GM18519 (cell line): Measurements from ENCODE around the gene WIPF2.

Experiments
- ATAC-seq: cut with Tn5 transposase; IDR thresholded peaks from one replicate; pipeline ENCODE4 v1.9.1; 2021; ENCODE audit warnings: mild to moderate bottlenecking, moderate library complexity; ENCODE audit not compliant: unreplicated experiment, low FRiP score

The WIPF2 gene

DNA sequence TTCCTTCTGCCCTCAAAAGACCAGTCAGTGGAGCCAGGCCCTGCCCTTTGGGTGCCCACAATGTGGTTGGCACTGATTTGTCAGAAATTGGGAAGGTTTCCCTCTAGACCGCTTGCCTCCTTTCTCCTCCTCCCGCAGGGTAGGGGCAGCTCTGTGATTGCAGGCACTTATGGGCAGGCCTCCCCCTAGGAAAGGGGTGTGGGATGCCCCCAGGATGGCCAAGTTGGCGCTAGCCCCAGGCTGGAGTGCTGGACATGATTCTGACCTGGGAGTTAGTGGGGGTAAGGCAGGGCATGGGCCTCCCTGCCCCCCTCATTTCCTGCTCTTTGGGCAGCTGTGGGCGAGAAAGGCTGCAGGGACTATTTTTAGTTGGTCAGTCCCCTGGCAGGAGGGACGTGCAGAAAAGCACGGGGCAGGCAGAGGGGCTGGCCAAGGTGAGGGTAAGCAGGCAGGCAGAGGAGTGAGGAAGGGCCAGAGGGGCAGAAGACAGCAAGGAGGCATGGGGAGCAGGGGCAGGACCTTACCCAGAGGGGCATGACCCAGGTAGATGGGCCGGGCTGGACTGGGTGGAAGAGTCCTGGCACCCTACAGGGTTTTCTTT, 93.1 kb downstream of the WIPF2 start:
- no peak for ATAC-seq

DNA sequence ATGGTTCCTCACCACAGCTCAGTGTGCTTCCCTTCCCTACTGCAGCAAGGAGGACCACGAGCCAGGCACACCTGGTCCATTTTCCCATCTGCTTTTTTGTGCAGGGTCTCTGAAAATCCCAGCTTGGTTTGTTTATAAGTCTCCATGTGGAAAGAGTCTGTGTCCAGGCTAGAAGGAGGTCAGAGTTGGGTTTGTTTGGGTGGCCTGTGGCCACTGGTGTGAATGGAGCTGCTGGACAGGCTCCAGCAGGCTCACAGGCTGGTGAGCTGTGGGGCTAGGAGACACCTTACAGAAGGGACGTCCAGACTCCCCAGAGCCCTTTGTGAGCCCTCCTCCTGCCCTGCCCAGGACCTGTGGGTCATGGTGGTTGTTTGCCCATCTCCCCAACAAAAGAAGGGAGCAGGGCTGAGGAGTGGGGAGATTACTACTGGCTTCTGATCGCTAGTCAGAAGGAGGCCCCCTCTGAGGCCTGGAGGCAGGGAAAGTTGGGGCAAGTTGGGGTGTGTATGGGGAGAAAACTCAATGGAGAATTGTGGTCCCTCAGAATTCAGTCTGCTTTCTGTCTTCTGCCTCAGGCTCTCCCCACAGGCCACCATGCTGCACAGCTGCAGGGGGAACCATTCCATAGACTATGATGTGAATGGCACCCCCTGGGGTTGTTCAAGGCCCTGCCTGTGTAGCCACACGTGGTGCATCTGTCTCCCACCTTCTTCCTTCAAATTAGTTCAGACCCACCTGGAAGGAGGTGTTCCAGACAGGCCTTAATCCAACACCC, 94.0 kb downstream of the WIPF2 start:
- no peak for ATAC-seq

DNA sequence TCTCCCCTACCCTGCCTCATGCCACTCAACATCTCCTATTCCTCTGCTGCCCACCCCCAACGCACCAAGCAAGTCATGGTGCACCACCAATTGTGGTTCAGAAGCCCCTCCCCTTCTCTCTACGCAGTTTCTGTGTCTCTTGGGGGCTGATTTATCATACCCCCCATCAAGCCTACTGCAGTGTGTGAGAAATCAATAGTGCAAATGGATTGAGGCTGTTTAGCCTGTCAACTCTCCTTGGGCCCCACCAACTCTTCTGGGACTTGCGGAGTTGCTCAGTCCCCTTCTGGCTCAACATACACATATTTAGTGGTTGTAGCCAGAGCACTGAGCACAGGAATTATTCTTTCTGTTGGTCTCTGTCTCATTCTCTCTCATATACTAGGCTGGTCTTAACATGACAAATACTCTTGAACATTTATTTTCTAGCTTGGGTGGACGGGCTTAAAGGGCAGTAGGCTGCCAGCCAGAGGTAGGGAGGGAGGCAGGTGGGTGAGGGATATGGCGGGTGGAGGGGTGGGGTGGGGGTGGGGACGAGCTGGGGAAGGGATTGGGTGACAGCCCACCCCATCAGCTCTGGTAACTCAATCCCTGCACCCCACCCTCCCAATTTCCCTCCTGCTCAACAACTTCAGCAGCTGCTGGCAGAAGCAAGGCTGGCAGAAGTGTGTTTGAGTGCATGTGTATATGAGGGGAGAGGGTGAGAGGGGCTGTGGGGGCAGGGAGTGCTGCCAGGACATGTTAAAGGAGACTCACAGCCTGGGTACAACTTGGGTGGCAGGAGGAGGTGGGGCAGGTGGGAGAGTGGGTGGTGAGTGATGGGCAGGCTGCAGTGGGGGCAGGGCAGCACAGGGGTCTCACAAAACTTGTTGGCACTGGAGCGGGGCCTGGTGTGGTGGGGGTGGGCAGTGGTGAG, 94.8 kb downstream of the WIPF2 start:
- ATAC-seq: no peak

DNA sequence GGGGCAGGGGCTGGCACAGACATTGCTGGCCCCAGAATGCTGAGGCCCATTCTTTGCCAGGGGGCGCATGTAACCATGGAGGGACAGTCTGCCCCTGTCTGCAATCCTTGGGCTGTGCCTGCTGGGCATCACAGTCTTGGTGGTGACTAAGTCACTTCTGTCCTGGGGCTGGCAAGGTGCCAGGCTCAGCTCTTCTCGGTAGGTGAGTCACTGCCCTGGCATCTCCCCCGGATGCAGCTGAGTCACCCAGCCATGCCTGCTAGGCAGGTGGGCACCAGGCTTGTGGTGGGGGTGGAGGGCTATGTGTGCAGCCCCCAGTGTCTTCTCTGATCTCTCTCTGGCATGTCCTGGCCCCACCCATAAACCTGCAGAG, 95.5 kb downstream of the WIPF2 start:
- no peak for ATAC-seq

DNA sequence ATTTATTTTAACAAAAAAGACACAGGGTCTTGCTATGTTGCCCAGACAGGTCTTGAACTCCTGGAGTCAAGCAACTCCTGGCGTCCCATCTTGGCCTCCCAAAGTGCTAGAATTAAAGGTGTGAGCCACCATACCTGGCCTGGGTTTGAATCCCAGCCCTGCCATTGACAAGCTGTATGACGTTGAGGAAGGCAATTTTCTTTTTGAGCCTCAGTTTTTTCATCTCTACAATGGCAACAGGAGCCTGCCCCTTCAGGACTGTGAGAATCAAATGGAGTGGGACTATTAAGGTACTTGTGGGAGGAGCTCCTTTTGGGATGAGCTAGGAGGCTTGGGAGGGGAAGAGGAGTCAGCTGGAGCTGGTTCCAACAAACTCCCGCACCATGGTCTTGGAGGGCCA, 96.1 kb downstream of the WIPF2 start:
- ATAC-seq: no peak

DNA sequence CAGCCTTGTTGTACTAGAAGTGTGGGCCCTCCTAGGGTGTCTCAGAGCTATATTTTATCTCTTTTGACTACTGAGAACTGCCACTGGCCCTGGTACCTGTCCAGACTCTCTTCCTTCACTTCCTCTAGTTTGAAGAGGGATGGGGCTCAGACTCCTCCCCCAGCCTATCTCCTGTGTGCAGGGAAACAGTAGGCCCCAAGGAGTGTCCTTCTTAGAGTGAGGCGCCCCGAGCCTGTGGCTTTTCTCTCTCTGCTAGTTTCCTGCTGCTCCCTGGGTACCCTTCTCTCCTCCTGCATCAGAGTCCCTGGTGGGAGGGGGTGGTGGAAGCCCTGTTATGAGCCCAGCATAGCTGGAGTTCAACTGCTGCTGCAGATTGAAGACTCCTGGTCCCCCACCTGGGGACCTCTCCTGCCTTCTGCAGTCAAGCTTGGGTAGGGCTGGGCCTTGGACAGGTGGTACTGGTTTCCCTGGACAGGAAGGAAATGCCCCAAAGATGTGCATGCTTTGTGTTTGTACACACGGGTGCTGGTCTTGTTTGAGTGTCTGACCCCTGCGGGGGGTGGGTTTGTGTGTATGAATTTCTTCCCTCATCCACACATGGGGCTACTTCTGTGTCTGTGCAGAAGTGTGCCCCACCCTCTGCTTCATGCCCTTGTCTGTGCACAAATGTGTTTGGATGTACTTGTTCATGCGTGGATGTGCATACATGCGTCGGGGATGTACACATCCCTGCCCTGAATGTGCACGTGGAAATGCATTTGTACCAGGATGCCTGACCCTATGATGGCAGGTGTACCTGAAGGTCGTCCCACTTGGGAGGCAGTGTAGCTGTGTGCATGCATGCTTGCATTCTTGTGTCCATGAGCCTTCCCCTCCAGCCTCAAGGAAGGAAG, 96.8 kb downstream of the WIPF2 start:
- no peak for ATAC-seq

DNA sequence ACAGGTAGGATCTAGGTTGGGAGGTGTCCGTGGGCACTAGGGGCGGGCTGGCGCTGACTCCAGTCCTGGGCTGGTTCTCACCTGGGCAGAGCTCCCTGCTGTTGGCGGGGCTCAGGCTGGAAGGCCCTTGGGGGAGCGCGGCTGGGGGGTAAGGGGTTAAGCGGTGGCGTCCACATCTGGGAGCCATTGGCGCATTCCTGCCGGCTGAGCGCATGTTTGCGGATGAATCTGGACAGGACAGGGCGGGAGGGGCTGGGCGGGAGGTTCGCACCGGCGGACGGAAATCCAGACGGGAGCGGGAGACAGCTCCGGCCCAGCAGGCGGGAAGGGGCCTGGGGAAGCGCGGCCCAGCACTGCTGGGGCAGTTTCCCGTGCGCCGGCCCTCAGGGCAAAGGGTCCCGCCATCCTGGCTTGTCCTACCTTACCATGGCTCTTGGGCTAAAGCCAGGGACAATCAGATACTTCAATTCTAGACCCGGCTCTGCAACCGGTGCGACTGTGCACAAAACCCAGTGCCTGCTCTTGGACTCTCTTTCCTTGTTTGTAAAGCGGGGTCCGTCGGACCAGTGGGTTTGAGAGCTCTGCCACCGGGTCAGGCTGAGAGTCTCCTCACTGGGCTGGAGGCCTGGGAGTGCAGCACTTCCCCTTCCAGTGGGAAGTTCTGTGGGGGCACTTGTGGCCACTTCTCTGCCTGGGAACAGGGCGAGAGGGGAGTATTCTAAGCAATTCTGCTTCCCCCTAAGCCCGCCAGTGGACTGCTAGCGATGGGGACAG, 97.7 kb downstream of the WIPF2 start:
- ATAC-seq: no peak

DNA sequence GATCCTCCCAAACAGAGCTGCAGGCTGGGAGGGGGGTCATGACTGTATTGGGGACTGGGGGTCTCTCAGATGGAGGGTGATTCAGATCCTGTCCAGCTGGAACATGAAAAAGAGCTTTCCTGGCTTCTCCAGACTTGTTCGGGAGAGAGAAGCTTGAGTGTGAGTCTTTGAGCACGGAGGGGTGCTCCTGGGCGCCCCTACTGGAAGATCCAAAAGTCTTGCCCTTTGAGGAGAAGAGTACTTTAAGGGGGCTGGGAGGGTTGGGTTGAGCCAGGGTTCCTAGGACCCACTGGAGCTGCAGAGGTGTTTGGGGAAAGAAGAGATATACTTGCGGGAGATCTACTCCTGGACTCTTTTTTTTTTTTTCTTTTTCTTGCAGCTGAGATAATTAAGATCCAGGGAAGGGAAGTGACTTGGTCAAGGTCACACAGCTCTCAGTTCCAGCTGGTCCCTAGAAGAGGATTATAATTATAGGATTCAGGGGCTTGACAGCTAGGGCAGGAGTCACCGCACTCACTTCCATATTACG, 98.3 kb downstream of the WIPF2 start:
- ATAC-seq: no peak

DNA sequence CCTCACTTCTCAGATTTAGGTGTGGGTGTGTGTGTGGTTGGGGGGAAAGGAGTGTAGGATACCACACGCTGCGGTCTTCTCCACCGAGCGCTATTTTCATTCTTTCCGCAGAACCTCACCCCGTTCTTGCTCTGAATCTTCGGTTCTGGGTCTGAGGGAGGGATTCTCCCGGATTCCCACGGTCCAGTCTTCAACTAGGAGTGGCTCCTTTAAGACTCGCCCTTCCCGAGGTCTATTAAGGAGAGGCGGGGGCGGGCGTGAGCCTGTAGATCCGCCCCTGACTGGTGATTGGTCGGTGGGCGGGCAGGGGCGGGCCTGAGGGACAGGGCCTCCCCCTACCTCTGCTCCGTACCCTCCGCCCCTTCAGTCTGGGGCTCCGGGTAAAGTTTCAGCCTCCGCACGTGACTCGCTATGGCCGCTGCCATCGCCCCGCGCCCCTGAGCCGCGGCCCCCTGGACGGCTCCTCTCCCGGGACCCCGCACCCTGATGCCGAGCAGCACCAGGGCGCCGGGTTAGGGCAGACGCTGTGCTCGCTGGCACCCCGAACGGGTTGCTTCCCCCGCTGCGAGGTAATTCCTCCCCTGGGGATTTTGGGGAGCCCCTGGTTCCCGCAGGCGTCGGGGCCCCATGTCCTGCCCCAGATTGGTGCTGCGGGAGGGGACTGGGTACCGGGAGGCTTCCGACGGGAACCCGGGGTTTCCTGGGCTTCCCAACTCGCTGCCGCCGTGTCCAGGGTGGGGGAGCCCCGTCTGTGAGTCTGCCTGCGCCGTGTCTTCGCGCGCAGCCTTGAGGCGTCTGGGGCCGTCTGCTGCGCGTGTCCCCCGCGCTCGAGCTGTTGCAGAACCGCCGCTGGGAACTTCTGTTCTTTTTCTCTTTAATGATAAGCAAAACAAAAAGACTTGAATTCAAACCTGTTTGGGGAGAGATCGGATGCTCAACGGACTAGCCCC, 99.1 kb downstream of the WIPF2 start:
- peak; percentile 40 for ATAC-seq

DNA sequence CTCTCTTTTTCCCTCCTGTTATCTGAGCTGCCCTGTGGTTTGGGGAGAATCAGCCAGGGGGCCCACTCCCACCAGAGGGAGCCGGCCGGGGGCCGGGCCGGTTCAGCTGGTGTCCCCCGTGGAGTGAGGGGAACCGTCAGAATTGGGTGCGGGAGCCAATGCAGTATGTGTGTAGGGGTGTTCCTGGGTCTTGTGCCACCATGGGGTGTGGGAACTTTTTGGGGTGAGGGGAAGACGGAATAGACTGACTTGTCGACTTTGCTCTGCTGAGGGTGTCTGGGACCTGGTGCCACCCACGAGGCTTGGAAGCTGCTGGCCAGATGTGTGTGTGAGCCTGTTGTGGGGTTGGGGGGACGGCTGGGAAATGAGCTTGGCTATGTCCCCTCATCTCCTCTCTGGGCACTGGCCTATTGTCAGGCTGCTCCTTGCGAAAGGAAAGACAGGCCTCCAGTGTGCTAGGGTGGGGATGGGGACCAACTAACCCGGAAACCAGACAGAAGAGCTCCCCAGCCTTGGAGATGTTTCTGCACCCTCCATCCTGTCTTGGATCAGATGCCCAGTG, 99.8 kb downstream of the WIPF2 start:
- no peak for ATAC-seq

DNA sequence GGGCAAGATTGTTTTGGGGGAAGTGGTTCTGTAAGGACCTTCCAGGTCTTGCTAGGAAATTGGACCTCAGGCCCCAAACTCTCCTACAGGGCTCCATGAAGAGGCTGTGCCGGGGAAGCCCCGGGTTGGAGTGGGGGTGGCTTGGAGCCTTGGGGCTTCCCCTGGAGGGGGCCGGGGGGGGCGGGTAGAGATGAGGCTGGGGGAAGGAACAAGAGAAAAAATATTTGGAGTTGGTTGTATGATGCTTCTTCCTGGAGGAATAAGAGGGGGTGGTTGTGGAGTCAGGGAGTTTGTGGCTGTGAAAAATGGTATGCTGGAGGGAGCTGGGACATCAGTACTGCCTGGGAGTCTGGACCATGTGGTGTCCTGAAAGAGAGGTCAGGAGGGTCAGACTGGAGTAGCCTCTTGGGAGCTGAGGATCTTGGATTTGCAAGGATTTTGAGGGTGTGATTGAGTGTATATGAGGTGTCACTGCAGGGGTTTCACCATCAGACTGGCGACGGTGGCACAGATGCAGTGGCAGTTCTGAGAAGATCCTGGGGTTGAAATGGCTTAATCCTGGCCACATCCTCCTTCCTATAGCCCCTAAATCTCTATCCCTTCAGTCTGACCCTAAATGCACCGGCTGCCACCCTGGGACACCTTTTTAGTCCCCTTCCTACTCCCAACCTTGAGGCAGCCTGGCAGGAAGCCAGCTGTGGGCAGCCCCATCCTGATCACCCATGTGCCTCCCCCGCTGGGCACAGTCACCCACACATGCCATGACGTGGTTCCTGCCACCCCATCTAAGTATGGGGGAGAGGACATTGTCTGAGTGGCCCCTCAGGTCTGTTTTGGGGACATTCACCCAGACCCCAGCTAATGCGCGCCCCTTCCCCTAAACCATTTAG, 100.8 kb downstream of the WIPF2 start:
- no peak for ATAC-seq

DNA sequence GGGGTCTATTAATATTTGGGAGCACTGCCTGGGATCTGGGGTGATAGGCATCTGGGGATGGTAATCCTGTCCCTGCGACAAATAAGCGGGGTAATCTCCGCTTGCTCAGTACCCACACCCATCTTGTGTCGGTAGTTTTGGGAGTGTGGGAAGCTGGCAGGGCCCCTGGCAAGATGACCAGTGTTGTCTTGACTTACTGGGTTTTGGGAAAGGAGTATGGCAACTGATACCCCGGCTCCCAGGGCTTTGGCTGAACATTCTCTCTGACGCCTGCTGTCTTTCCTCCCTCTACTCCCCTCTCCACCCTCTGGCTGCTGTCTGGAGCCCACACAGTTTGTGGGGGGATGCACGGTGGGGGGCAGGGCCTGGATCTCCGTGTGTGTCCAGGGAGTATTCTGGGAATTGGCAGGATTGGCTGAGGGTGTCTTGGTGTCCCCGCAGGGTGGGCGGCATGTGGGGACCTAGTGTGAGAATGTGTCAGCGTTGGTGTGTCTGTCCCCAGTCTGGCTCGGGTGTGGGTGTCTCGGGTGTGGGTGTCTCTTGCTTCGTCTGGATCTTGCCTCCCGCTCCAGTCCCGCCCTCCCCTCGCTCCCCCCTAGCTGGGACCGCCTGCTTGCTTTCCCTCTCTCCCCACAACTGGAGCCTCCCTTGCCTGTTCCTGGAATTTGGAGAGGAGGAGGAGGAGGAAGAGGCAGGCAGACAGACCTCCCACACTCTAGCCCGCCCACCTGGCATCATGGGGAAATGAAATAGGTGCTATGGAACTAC, 101.8 kb downstream of the WIPF2 start:
- no peak for ATAC-seq

DNA sequence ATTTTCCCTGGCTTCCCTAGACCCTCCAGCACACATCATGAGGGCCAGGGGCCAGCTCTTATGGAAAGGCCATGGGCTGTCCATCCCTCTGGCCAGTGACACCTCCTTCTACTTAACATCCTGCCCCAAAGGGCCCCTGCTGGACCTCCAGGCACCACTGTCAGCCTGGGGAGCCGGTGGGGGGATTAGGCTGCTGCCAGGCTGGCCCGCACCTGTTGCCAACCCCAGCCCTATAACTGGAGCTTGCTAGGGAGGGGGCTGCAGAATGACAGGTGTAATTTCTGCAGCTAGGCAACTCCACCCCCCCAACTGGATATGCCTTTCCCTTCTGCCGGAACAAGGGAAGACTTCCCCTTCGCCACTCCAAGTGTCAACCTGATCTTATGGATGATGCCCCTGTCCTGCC, 102.4 kb downstream of the WIPF2 start:
- ATAC-seq: no peak

DNA sequence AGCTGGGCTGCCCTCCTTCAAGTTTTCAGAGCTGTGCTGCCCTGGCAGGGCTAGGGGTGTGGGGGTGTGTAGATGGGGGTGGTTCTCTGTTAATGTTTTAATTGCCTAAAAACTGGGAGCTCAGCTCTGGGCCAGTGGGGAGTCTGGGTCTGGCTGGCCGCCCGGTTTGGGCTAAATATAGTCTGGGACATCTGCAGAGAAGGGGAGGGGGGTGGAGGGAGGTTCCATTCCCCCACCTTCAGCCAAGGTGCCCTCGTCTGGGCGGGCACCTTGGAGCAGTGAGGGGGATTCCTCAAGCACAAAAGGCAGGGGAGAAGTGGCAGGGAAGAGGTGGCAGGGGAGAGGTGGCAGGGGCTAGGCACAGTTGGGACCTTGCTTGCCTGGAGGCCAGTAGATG, 102.9 kb downstream of the WIPF2 start:
- no peak for ATAC-seq

DNA sequence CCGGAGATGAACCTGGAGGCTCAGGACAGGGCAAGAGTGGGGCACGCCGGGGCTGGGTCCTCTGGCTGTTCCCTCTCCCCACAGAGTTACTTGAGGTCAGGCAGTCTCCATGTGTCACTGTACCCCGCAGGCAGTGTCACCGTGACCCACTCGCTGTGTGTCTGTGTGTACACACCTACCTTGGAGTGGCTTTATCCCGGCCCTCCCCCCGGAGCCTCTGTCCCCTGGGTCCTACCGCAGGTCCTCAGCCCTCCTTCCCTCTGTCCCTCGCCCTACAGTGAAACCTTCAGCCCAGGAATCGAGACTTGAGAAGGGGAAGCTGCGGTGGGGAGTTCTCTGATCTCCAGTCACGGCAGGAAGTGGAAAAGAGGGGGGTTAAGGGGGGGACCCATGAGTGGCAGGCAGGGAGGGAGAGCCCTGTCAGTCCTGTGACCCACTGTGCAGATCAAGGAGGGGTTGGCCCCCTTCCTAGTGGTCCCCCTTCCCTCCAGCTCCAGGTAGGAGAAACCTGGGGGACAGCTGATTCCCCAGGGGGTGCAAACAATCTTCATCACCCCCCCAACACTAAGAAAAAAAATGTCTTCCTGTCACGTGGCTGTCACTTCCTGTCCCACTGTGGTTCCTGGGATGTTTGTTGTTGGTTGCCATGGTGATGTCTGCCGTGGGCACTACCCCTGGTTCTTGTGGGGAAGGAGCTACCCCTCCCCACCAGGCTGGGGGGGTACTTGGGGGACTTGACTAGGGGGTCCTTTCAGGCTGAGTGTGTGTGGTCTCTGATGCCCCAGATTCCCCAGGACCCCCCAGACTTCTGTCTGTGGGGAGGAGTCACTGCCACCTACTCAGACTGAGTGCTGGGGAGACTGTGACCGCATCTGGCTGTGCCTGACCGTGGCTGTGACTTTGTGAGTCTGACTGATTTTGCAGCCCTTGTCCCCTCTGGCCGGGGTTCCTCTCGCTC, 103.5 kb downstream of the WIPF2 start:
- no peak for ATAC-seq
